Kidney (tissue), 14 donors: ENCODE data around the gene DDX18. TPM values are rescaled to one million over a fixed set of nuclear protein-coding genes. Genes with fewer than 3 reads are reported as not detected.

Experiments
- DNase-seq, 5 donors: peaks; one replicate each; pipeline ENCODE4 v3.0.0-alpha.2; 2013 to 2020
- FAIRE-seq: peaks from 2 replicates; lab custom pipeline; 2012; peaks lifted over from hg19 to GRCh38; lab: Jason Lieb, UNC
- H3K27ac ChIP-seq, 2 donors: one replicate each; pipeline ENCODE4 v1.7.0; 2013; ENCODE audit warnings: low read depth in 2 of 2, low read length in 2 of 2, inconsistent platforms in 1 of 2
- H3K27me3 ChIP-seq: one replicate; pipeline ENCODE4 v1.7.1; 2013; ENCODE audit warnings: low read length, inconsistent platforms; ENCODE audit not compliant: control insufficient read depth, insufficient read depth
- H3K36me3 ChIP-seq, 3 donors: one replicate each; pipeline versions ENCODE4 v1.7.0 to v1.7.1; 2013; ENCODE audit warnings: low read length in 3 of 3, control low read depth in 1 of 3, inconsistent platforms in 1 of 3; ENCODE audit not compliant: insufficient read depth in 3 of 3, control insufficient read depth in 2 of 3
- H3K4me1 ChIP-seq, 3 donors: one replicate each; pipeline versions ENCODE4 v1.7.0 to v1.7.1; 2013; ENCODE audit warnings: low read length in 3 of 3, inconsistent platforms in 1 of 3, low read depth in 1 of 3; ENCODE audit not compliant: control insufficient read depth in 2 of 3, insufficient read depth in 2 of 3
- H3K4me3 ChIP-seq, 3 donors: one replicate each; pipeline versions ENCODE4 v1.7.0 to v1.8.1; 2013; ENCODE audit warnings: low read length in 3 of 3, control low read depth in 1 of 3, inconsistent platforms in 1 of 3
- H3K9ac ChIP-seq, 3 donors: one replicate each; pipeline versions ENCODE4 v1.7.0 to v1.7.1; 2013; ENCODE audit warnings: low read length in 3 of 3, control low read depth in 1 of 3, inconsistent platforms in 1 of 3
- H3K9me3 ChIP-seq, 3 donors: one replicate each; pipeline versions ENCODE4 v1.7.0 to v1.7.1; 2013; ENCODE audit warnings: low read length in 3 of 3, control low read depth in 1 of 3, inconsistent platforms in 1 of 3; ENCODE audit not compliant: control insufficient read depth in 2 of 3, insufficient read depth in 1 of 3
- CTCF ChIP-seq: IDR thresholded peaks from 3 replicates; pipeline ENCODE4 v1.5.1; 2012; ENCODE audit warnings: mild to moderate bottlenecking, moderate library complexity, borderline replicate concordance; ENCODE audit not compliant: insufficient read depth; ENCODE audit errors: extremely low read depth
- intact Hi-C: fragments of 100-400 bp; cut with DNase I; formaldehyde crosslinking; loops from one replicate; pipeline ENCODE4 v1.11.1; 2022
- polyA plus RNA-seq: library from polyadenylated mRNA; stranded (reverse); fragments of 350-450 nt; fragmentation: Illumina TruSeq; extraction: RNeasy Lipid Tissue Mini Kit (QIAGEN cat#74804); gene quantifications from one replicate; pipeline ENCODE4 v1.2.3, GENCODE V29; 2014; ENCODE audit warnings: low read depth, low replicate concordance; ENCODE audit not compliant: insufficient read depth
- total RNA-seq: library from RNA; stranded (reverse); fragmentation: NEBNext Ultra II Directional; extraction: Animal tissue kit (Norgen Biotek cat#: 25700); gene quantifications from one replicate; pipeline ENCODE4 v1.2.1, GENCODE V29; 2021
- donor health status: control.
- donor health status: control.
- donor health status: control.
- donor health status: control.
- donor health status: control.
- donor health status: DM: yes; HTN: yes; CAD: no.
- donor health status: Normal renal cell carcinoma (clear cell type).

DDX18 gene
- total and polyA plus RNA-seq, 2 donors from 2014 or later: 18.1 to 53.8 TPM

GRCh38 chr2:117850461-117850860 lies 36.0 kb downstream of the DDX18 start:
- Histone ChIP-seq H3K4me1 (no peaks in the 10 kb centered on the region), H3K27me3 (no peaks in the 10 kb centered on the region), H3K9me3 (no peaks in the 10 kb centered on the region), H3K4me3 (no peak overlapping the region), H3K9ac (no peak overlapping the region), H3K36me3 (no peaks in the 10 kb centered on the region), H3K27ac (no peak overlapping the region)
- FAIRE-seq (no peak), DNase-seq (no peak)
- no peak for TF ChIP-seq CTCF
- intact Hi-C loops: no loop called here

- no peak overlapping the region for H3K27ac ChIP-seq
- no peak for FAIRE-seq
- no peak for TF ChIP-seq CTCF
Measured at GRCh38 chr2:117851969-117852368, 37.5 kb downstream of the DDX18 start.

GRCh38 chr2:117853316-117853715 lies 38.8 kb downstream of the DDX18 start:
- no peaks in the 10 kb centered on the region for H3K36me3 ChIP-seq
- no peaks in the 10 kb centered on the region for H3K27me3 ChIP-seq
- no peak overlapping the region for H3K27ac ChIP-seq
- H3K4me1 ChIP-seq: no peaks in the 10 kb centered on the region
- DNase-seq (no peak), FAIRE-seq (no peak)
- intact Hi-C loops: no loop called here
- no peaks in the 10 kb centered on the region for H3K9me3 ChIP-seq
- no peak for TF ChIP-seq CTCF
- H3K9ac ChIP-seq: no peak overlapping the region
- H3K4me3 ChIP-seq: no peak overlapping the region

More at GRCh38 chr2:117851969-117852368, 37.5 kb downstream of the DDX18 start:
- Histone ChIP-seq H3K27me3 (no peaks in the 10 kb centered on the region), H3K36me3 (no peaks in the 10 kb centered on the region), H3K4me1 (no peaks in the 10 kb centered on the region), H3K4me3 (no peak overlapping the region), H3K9me3 (no peaks in the 10 kb centered on the region), H3K9ac (no peak overlapping the region)
- intact Hi-C loops: no loop called here
- no peak for DNase-seq

- no peak for FAIRE-seq
- no peaks in the 10 kb centered on the region for H3K27me3 ChIP-seq
Measured at GRCh38 chr2:117853873-117854272, 39.4 kb downstream of the DDX18 start.

More at GRCh38 chr2:117853873-117854272, 39.4 kb downstream of the DDX18 start:
- Histone ChIP-seq H3K36me3 (no peaks in the 10 kb centered on the region), H3K27ac (no peak overlapping the region), H3K4me3 (no peak overlapping the region), H3K9ac (no peak overlapping the region), H3K9me3 (no peaks in the 10 kb centered on the region), H3K4me1 (no peaks in the 10 kb centered on the region)
- DNase-seq: no peak
- intact Hi-C loops: no loop called here
- no peak for TF ChIP-seq CTCF
